Measurements from ENCODE around the gene SMC5.
"Not testable (repeated sequence)": the region's sequence is repeated elsewhere in the genome, so short reads cannot be mapped to it uniquely, and the experiment has no call there.

The SMC5 gene

DNA sequence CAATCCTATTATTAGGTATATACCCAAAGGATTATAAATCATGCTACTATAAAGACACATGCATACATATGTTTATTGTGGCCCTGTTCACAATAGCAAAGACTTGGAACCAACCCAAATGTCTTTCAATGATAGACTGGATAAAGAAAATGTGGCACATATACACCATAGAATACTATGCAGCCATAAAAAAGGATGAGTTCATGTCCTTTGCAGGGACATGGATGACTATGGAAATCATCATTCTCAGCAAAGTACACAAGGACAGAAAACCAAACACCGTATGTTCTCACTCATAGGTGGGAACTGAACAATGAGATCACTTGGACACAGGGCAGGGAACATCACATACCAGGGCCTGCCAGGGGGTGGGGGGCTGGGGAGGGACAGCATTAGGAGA, 12.8 kb upstream of the SMC5 start:
- not testable (repeated sequence) for H3K4me1 ChIP-seq (ENCODE audit: control insufficient read depth, insufficient read depth, low read length); H3K27ac ChIP-seq (ENCODE audit: low read depth, low read length); H3K27me3 ChIP-seq (ENCODE audit: control insufficient read depth, insufficient read depth, low read length); H3K9me3 ChIP-seq (ENCODE audit: control insufficient read depth, insufficient read depth, low read length); H3K9ac ChIP-seq (ENCODE audit: low read depth, low read length); H3K4me3 ChIP-seq (ENCODE audit: low read depth, low read length); H3K36me3 ChIP-seq (ENCODE audit: control insufficient read depth, insufficient read depth, low read length)

- Histone ChIP-seq H3K4me1 (ENCODE audit: control insufficient read depth, insufficient read depth, low read length) (no peaks in the 10 kb centered on the region), H3K9ac (ENCODE audit: low read depth, low read length) (no peak overlapping the region), H3K36me3 (ENCODE audit: control insufficient read depth, insufficient read depth, low read length) (no peaks in the 10 kb centered on the region), H3K27ac (ENCODE audit: low read depth, low read length) (no peak overlapping the region), H3K4me3 (ENCODE audit: low read depth, low read length) (no peak overlapping the region), H3K27me3 (ENCODE audit: control insufficient read depth, insufficient read depth, low read length) (no peaks in the 10 kb centered on the region), H3K9me3 (ENCODE audit: control insufficient read depth, insufficient read depth, low read length) (no peaks in the 10 kb centered on the region)
These were observed 8.6 kb upstream of the SMC5 start for GRCh38 chr9:70250221-70250620.

- peaks cover 21% of the 10 kb centered on the region; the same call in 1 of the 2 replicates for H3K4me1 ChIP-seq (ENCODE audit: control insufficient read depth, insufficient read depth, low read length)
- H3K9me3 ChIP-seq (ENCODE audit: control insufficient read depth, insufficient read depth, low read length): no peaks in the 10 kb centered on the region
- H3K4me3 ChIP-seq (ENCODE audit: low read depth, low read length): no peak overlapping the region
- H3K27me3 ChIP-seq (ENCODE audit: control insufficient read depth, insufficient read depth, low read length): no peaks in the 10 kb centered on the region
- H3K9ac ChIP-seq (ENCODE audit: low read depth, low read length): no peak overlapping the region; the same call in 1 of the 2 replicates
- H3K36me3 ChIP-seq (ENCODE audit: control insufficient read depth, insufficient read depth, low read length): no peaks in the 10 kb centered on the region
- no peak overlapping the region for H3K27ac ChIP-seq (ENCODE audit: low read depth, low read length)
These were observed 3.3 kb upstream of the SMC5 start for GRCh38 chr9:70255486-70255885.

DNA sequence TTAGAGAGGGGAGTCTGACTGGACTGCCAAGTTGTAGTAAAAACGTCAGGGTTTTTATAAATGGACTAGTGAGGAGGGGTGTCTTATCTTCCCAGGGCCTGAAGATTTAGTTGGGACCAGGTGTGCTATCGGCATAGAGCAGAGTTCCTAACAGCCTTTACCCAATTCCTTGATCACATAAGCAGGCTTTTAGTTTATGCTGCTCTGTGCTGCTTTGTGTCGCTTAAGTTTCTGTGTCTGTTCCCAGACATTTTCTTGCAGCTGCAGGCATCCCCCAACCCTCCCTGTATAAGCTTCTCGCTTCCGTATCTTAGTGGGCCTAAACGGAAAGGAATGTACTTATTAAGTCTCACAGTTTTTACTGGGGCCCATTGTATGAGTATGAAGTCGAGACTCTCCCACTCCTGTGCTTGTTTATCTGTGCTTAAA, 2.6 kb upstream of the SMC5 start:
- Histone ChIP-seq H3K27ac (ENCODE audit: low read depth, low read length) (no peak overlapping the region), H3K9ac (ENCODE audit: low read depth, low read length) (no peak overlapping the region), H3K4me1 (ENCODE audit: control insufficient read depth, insufficient read depth, low read length) (peaks cover 28% of the 10 kb centered on the region; the same call in 1 of the 2 replicates), H3K27me3 (ENCODE audit: control insufficient read depth, insufficient read depth, low read length) (no peaks in the 10 kb centered on the region), H3K36me3 (ENCODE audit: control insufficient read depth, insufficient read depth, low read length) (0 out of 2 replicates have a peak, but pooled peaks cover 3% of the 10 kb centered on the region), H3K4me3 (ENCODE audit: low read depth, low read length) (no peak overlapping the region), H3K9me3 (ENCODE audit: control insufficient read depth, insufficient read depth, low read length) (no peaks in the 10 kb centered on the region)

DNA sequence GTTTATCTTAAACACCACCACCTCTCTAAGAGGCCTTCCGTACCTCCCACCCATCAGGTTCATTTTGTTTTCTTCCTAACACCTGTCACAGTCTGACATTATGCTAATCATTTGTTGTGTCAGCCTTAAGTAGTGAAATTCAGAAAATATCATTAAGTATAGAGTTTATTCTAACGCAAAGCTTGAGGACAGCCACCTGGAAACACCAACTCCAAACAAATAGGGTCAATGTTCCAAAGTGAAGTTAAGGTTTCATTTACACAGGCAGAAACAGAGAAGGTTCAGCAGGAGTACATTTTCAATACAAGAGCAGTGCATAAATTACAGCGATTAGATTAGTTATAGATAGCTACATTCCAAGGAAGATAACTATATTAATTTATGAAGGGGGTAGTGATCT, 1.3 kb upstream of the SMC5 start:
- Histone ChIP-seq H3K27ac (ENCODE audit: low read depth, low read length) (no peak overlapping the region), H3K9ac (ENCODE audit: low read depth, low read length) (no peak overlapping the region), H3K9me3 (ENCODE audit: control insufficient read depth, insufficient read depth, low read length) (no peaks in the 10 kb centered on the region), H3K4me1 (ENCODE audit: control insufficient read depth, insufficient read depth, low read length) (peaks cover 35% of the 10 kb centered on the region), H3K4me3 (ENCODE audit: low read depth, low read length) (0 out of 2 replicates have a peak overlapping the region, but pooled peaks have one; percentile 98), H3K27me3 (ENCODE audit: control insufficient read depth, insufficient read depth, low read length) (no peaks in the 10 kb centered on the region), H3K36me3 (ENCODE audit: control insufficient read depth, insufficient read depth, low read length) (peaks cover 15% of the 10 kb centered on the region; the same call in 1 of the 2 replicates)

GRCh38 chr9:70257991-70258691, 637 bp upstream of the SMC5 start:
- Histone ChIP-seq H3K36me3 (ENCODE audit: control insufficient read depth, insufficient read depth, low read length) (peaks cover 18% of the 10 kb centered on the region; the same call in 1 of the 2 replicates), H3K27me3 (ENCODE audit: control insufficient read depth, insufficient read depth, low read length) (no peaks in the 10 kb centered on the region), H3K4me1 (ENCODE audit: control insufficient read depth, insufficient read depth, low read length) (peaks cover 41% of the 10 kb centered on the region), H3K9me3 (ENCODE audit: control insufficient read depth, insufficient read depth, low read length) (no peaks in the 10 kb centered on the region), H3K4me3 (ENCODE audit: low read depth, low read length) (peak overlapping the region; percentile 98), H3K27ac (ENCODE audit: low read depth, low read length) (peak overlapping the region; percentile 92), H3K9ac (ENCODE audit: low read depth, low read length) (peak overlapping the region; percentile 50)

DNA sequence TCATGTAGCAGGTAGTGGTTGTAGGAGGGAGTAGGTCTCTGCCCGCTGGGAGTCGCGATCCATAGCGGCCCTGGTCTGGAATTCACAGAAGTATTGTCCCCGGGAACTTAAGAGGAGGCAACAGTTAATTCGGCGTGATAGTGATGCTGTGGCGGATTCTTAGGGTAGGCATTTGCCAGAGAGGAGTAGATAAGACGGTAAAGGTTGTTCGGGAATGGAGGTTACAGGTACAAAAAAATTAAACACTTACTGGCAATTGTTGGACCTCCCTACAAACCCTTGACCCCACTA, 679 bp downstream of the SMC5 start:
- H3K9ac ChIP-seq (ENCODE audit: low read depth, low read length): peak overlapping the region; percentile 87
- H3K36me3 ChIP-seq (ENCODE audit: control insufficient read depth, insufficient read depth, low read length): peaks cover 30% of the 10 kb centered on the region
- H3K27me3 ChIP-seq (ENCODE audit: control insufficient read depth, insufficient read depth, low read length): no peaks in the 10 kb centered on the region
- peak overlapping the region; percentile 98 for H3K4me3 ChIP-seq (ENCODE audit: low read depth, low read length)
- peak overlapping the region; percentile 92 for H3K27ac ChIP-seq (ENCODE audit: low read depth, low read length)
- no peaks in the 10 kb centered on the region for H3K9me3 ChIP-seq (ENCODE audit: control insufficient read depth, insufficient read depth, low read length)
- peaks cover 46% of the 10 kb centered on the region for H3K4me1 ChIP-seq (ENCODE audit: control insufficient read depth, insufficient read depth, low read length)

DNA sequence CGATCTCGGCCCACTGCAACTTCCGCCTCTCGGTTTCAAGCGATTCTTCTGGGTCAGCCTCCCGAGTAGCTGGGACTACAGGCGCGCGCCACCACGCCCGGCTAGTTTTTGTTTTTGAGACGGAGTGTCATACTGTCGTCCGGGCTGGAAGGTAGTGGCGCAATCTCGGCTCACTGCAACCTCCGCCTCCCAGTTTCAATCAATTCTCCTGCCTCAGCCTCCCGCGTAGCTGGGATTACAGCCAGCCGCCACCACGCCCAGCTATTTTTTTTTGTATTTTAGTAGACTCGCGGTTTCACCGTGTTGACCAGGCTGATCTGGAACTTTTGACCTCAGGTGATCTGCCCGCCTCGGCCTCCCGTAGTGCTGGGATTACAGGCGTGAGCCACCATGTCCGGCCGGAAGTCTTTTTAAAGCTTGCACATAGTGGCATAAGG, 1.2 kb downstream of the SMC5 start:
- Histone ChIP-seq H3K27ac (ENCODE audit: low read depth, low read length) (no peak overlapping the region), H3K9ac (ENCODE audit: low read depth, low read length) (no peak overlapping the region), H3K4me1 (ENCODE audit: control insufficient read depth, insufficient read depth, low read length) (peaks cover 46% of the 10 kb centered on the region), H3K27me3 (ENCODE audit: control insufficient read depth, insufficient read depth, low read length) (no peaks in the 10 kb centered on the region), H3K9me3 (ENCODE audit: control insufficient read depth, insufficient read depth, low read length) (no peaks in the 10 kb centered on the region), H3K4me3 (ENCODE audit: low read depth, low read length) (peak overlapping the region; percentile 98), H3K36me3 (ENCODE audit: control insufficient read depth, insufficient read depth, low read length) (peaks cover 36% of the 10 kb centered on the region)

DNA sequence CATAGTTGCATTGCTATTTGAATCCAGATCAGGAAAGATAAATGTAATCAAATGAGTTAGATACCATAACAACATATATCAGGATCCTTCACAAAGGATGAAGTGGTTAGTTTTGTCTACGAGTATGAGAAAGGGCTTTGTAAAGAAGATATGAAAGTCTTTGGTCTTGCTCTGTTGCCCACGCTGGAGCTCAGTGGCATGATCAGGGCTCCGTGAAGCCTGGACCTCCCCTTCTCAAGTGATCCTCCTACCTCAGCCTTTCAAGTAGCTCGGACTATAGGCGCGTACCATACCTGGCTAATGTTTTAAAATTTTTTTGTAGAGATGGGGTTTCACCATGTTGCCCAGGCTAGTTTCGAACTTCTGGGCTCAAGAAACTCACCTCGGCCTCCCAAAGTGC, 1.8 kb downstream of the SMC5 start:
- no peaks in the 10 kb centered on the region for H3K9me3 ChIP-seq (ENCODE audit: control insufficient read depth, insufficient read depth, low read length)
- peak overlapping the region; percentile 98 for H3K4me3 ChIP-seq (ENCODE audit: low read depth, low read length)
- H3K27me3 ChIP-seq (ENCODE audit: control insufficient read depth, insufficient read depth, low read length): no peaks in the 10 kb centered on the region
- no peak overlapping the region for H3K27ac ChIP-seq (ENCODE audit: low read depth, low read length)
- peaks cover 46% of the 10 kb centered on the region for H3K4me1 ChIP-seq (ENCODE audit: control insufficient read depth, insufficient read depth, low read length)
- peaks cover 41% of the 10 kb centered on the region for H3K36me3 ChIP-seq (ENCODE audit: control insufficient read depth, insufficient read depth, low read length)
- no peak overlapping the region for H3K9ac ChIP-seq (ENCODE audit: low read depth, low read length)

- H3K9ac ChIP-seq (ENCODE audit: low read depth, low read length): no peak overlapping the region
- peaks cover 46% of the 10 kb centered on the region for H3K4me1 ChIP-seq (ENCODE audit: control insufficient read depth, insufficient read depth, low read length)
These were observed 2.5 kb downstream of the SMC5 start for GRCh38 chr9:70261131-70261870.

GRCh38 chr9:70262366-70262765, 3.6 kb downstream of the SMC5 start:
- peaks cover 46% of the 10 kb centered on the region for H3K4me1 ChIP-seq (ENCODE audit: control insufficient read depth, insufficient read depth, low read length)
- no peaks in the 10 kb centered on the region for H3K9me3 ChIP-seq (ENCODE audit: control insufficient read depth, insufficient read depth, low read length)
- no peaks in the 10 kb centered on the region for H3K27me3 ChIP-seq (ENCODE audit: control insufficient read depth, insufficient read depth, low read length)
- no peak overlapping the region for H3K4me3 ChIP-seq (ENCODE audit: low read depth, low read length)
- no peak overlapping the region for H3K27ac ChIP-seq (ENCODE audit: low read depth, low read length)
- H3K36me3 ChIP-seq (ENCODE audit: control insufficient read depth, insufficient read depth, low read length): peaks cover 59% of the 10 kb centered on the region
- H3K9ac ChIP-seq (ENCODE audit: low read depth, low read length): no peak overlapping the region

More at GRCh38 chr9:70261131-70261870, 2.5 kb downstream of the SMC5 start:
- H3K9me3 ChIP-seq (ENCODE audit: control insufficient read depth, insufficient read depth, low read length): no peaks in the 10 kb centered on the region
- no peak overlapping the region for H3K4me3 ChIP-seq (ENCODE audit: low read depth, low read length)
- H3K36me3 ChIP-seq (ENCODE audit: control insufficient read depth, insufficient read depth, low read length): peaks cover 48% of the 10 kb centered on the region
- H3K27me3 ChIP-seq (ENCODE audit: control insufficient read depth, insufficient read depth, low read length): no peaks in the 10 kb centered on the region
- no peak overlapping the region for H3K27ac ChIP-seq (ENCODE audit: low read depth, low read length)
